GM12875 (cell line): ENCODE measurements around the gene DMAP1.

ENCODE experiments used
- H3K4me3 ChIP-seq: one replicate; pipeline ENCODE4 v1.5.1; 2011; ENCODE audit warnings: low read depth, low read length, control low read depth
- CTCF ChIP-seq: IDR thresholded peaks from 2 replicates; pipeline ENCODE4 v1.5.1; 2011; ENCODE audit warnings: low read depth, mild to moderate bottlenecking, control low read depth, inconsistent platforms, low read length, moderate library complexity, borderline replicate concordance; ENCODE audit not compliant: insufficient read depth

DMAP1 gene

GRCh38 chr1:44210595-44210994 lies 2.7 kb upstream of the DMAP1 start:
- no peak for TF ChIP-seq CTCF
- no peak overlapping the region for H3K4me3 ChIP-seq

GRCh38 chr1:44212355-44213221 lies 683 bp upstream of the DMAP1 start:
- peak overlapping the region; percentile 60 for H3K4me3 ChIP-seq
- TF ChIP-seq CTCF = no peak

- no peak overlapping the region for H3K4me3 ChIP-seq
- TF ChIP-seq CTCF = peak; percentile 93
Measured at GRCh38 chr1:44217809-44218410, 4.6 kb downstream of the DMAP1 start.

DNA sequence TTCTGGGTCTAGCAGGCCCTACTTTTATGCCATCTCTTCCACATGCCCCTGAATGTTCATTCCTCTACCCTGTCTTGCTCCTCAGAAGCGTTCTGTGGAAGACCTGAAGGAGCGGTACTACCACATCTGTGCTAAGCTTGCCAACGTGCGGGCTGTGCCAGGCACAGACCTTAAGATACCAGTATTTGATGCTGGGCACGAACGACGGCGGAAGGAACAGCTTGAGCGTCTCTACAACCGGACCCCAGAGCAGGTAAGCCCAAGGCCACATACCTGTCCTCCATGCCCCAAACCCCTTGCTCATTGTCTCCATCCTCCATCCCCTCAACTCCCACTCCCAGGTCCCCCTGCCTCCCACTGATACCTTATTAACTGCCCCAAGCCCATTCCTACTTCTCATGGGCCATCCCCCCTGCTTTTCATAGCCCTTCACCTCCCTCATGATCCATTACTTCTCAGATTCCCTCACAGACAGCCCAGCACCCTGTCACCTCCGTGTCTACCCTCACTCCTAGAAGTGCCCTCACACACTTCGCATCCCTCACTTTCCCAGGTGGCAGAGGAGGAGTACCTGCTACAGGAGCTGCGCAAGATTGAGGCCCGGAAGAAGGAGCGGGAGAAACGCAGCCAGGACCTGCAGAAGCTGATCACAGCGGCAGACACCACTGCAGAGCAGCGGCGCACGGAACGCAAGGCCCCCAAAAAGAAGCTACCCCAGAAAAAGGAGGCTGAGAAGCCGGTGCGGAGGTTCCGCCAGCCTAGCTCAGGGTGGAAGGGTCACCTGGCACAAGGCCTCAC lies 5.4 kb downstream of the DMAP1 start:
- TF ChIP-seq CTCF = no peak
- H3K4me3 ChIP-seq = no peak overlapping the region

DNA sequence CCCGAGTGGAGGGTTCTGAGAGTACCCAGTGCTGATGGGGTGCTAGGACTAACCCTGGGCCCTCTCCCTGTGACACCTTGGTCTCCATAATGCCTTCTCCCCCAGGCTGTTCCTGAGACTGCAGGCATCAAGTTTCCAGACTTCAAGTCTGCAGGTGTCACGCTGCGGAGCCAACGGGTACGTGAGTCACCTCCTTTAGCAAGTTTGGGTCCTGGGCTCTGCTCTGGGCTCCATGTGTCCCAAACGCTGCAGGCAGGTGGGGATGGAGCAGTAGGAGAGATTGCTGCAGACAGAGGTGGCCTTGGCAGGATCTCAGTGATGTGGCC lies 6.0 kb downstream of the DMAP1 start:
- H3K4me3 ChIP-seq = no peak overlapping the region
- no peak for TF ChIP-seq CTCF

- 0 out of 2 replicates have a peak, but pooled peaks have one; percentile 1 for TF ChIP-seq CTCF
Measured at GRCh38 chr1:44220001-44220751, 6.9 kb downstream of the DMAP1 start.

More at GRCh38 chr1:44220001-44220751, 6.9 kb downstream of the DMAP1 start:
- no peak overlapping the region for H3K4me3 ChIP-seq
